K562 (cell line): ENCODE results near the gene CTCF. TPM values are rescaled to one million over a fixed set of nuclear protein-coding genes. Genes with fewer than 3 reads are reported as not detected.

ENCODE experiments used
- CBX2 ChIP-seq: fragments of 200-600 bp; sonication (generic); IDR thresholded peaks from one replicate; pipeline ENCODE4 v1.6.1; 2012; ENCODE audit warnings: mild to moderate bottlenecking, low read length, inconsistent platforms; ENCODE audit not compliant: insufficient read depth, poor library complexity, severe bottlenecking
- ELF1 ChIP-seq: fragments of 200-800 bp; sonication (Bioruptor generic); IDR thresholded peaks from 2 replicates; pipeline ENCODE4 v1.6.1; 2016; ENCODE audit warnings: missing genetic modification characterization, missing compliant biosample characterization
- ESRRA ChIP-seq: fragments of 450-650 bp; IDR thresholded peaks from 2 replicates; pipeline ENCODE4 v1.6.1; 2014; ENCODE audit warnings: low read depth, mild to moderate bottlenecking, moderate library complexity, borderline replicate concordance
- EWSR1 ChIP-seq: fragments of 450-650 bp; IDR thresholded peaks from 2 replicates; pipeline ENCODE4 v1.6.1; 2018; ENCODE audit warnings: borderline replicate concordance, mild to moderate bottlenecking, low read depth, moderate library complexity; ENCODE audit not compliant: partially characterized antibody
- GABPB1 ChIP-seq: sonication (generic); formaldehyde crosslinking; IDR thresholded peaks from 2 replicates; pipeline ENCODE4 v1.8.0; 2022; ENCODE audit warnings: mild to moderate bottlenecking, missing genetic modification reagents
- KAT2B ChIP-seq: IDR thresholded peaks from one replicate; pipeline ENCODE4 v1.6.1; 2012; ENCODE audit warnings: low read depth, mild to moderate bottlenecking, control low read depth, inconsistent platforms, low read length, moderate library complexity
- MECOM ChIP-seq: fragments of 250-450 bp; sonication (Bioruptor Pico); IDR thresholded peaks from 2 replicates; pipeline ENCODE4 v1.8.0; 2022; ENCODE audit warnings: inconsistent platforms
- SIN3A ChIP-seq, 2 experiments: fragments of 150-350 bp in 1 of 2; IDR thresholded peaks; 2 replicates each; pipeline ENCODE4 v1.6.1; 2011 to 2016; ENCODE audit warnings: borderline replicate concordance in 2 of 2, low read depth in 2 of 2, low read length in 2 of 2, mild to moderate bottlenecking in 2 of 2, moderate library complexity in 2 of 2; ENCODE audit not compliant: control insufficient read depth in 1 of 2
- TBP ChIP-seq: optimal IDR thresholded peaks from 2 replicates; pipeline ENCODE3; 2011; ENCODE audit warnings: low read depth, low read length, improper control_type of control experiment
- XRCC3 ChIP-seq: fragments of 450-650 bp; IDR thresholded peaks from 2 replicates; pipeline ENCODE4 v1.6.1; 2017; ENCODE audit warnings: mild to moderate bottlenecking, moderate library complexity
- ZNF23 ChIP-seq: fragments of 250-450 bp; sonication (Bioruptor Pico); IDR thresholded peaks from 2 replicates; pipeline ENCODE4 v1.4.0; 2020; ENCODE audit warnings: mild to moderate bottlenecking
- ZNF57 ChIP-seq: fragments of 450-650 bp; formaldehyde crosslinking; IDR thresholded peaks from 2 replicates; pipeline ENCODE4 v1.4.0; 2020; ENCODE audit warnings: mild to moderate bottlenecking, moderate library complexity
- ZNF644 ChIP-seq: fragments of 200-800 bp; sonication (Bioruptor generic); IDR thresholded peaks from 2 replicates; pipeline ENCODE4 v1.6.1; 2016; ENCODE audit warnings: low read depth, missing genetic modification characterization, missing compliant biosample characterization
- ZSCAN32 ChIP-seq: fragments of 450-650 bp; formaldehyde crosslinking; IDR thresholded peaks from 2 replicates; pipeline ENCODE4 v1.4.0; 2020; ENCODE audit warnings: mild to moderate bottlenecking, moderate library complexity
- polyA plus RNA-seq, 8 experiments: library from polyadenylated mRNA; depleted of rRNA in 4 of 8; stranded (reverse) in 5 of 8; unstranded in 3 of 8; fragments of >200 nt; fragmentation: Nextera tagmentation in 2 of 8; fragmentation: Illumina TruSeq in 1 of 8; extraction: Ambion mirVana in 2 of 8; extraction: Trizol in 1 of 8; gene quantifications; 2 replicates each; pipeline versions ENCODE4 v1.2.1 to v1.2.3, GENCODE V29; 2011 to 2014; ENCODE audit warnings: inconsistent platforms in 1 of 8, missing spikeins in 1 of 8
- total RNA-seq, 7 experiments: library from RNA; depleted of rRNA in 6 of 7; stranded (reverse); fragments of >200 nt in 6 of 7; fragmentation: Illumina TruSeq in 2 of 7; extraction: Trizol in 2 of 7; gene quantifications; 2 replicates each; pipeline versions ENCODE4 v1.2.1 to v1.2.3, GENCODE V29; 2011 to 2021; ENCODE audit warnings: low replicate concordance in 1 of 7
- TF ChIP-seq, protein P1 (sequence below): fragments of 250-450 bp; sonication (Bioruptor Pico); IDR thresholded peaks from 2 replicates; pipeline ENCODE4 v1.5.0; 2021; ENCODE audit warnings: mild to moderate bottlenecking, moderate library complexity
- TF ChIP-seq, protein P2 (sequence below): fragments of 450-650 bp; formaldehyde crosslinking; IDR thresholded peaks from 2 replicates; pipeline ENCODE4 v1.4.0; 2022; ENCODE audit warnings: mild to moderate bottlenecking, moderate library complexity
- TF ChIP-seq, protein P3 (sequence below): fragments of 250-450 bp; sonication (Bioruptor Pico); IDR thresholded peaks from 2 replicates; pipeline ENCODE4 v1.4.0; 2020; ENCODE audit warnings: mild to moderate bottlenecking, moderate library complexity, borderline replicate concordance
- TF ChIP-seq, protein P4 (sequence below): fragments of 250-450 bp; sonication (Bioruptor Pico); IDR thresholded peaks from 2 replicates; pipeline ENCODE4 v1.9.0; 2021; ENCODE audit warnings: mild to moderate bottlenecking
- TF ChIP-seq, protein P5 (sequence below): sonication (generic); formaldehyde crosslinking; IDR thresholded peaks from 2 replicates; pipeline ENCODE4 v1.5.0; 2020; ENCODE audit warnings: missing genetic modification reagents

The CTCF gene
- total and polyA plus RNA-seq, 9 of the 15 experiments (the other 6 are each of a cell fraction or from before 2014, with no cell fraction given): 7.8 to 49.2 (median 33.9) TPM

DNA sequence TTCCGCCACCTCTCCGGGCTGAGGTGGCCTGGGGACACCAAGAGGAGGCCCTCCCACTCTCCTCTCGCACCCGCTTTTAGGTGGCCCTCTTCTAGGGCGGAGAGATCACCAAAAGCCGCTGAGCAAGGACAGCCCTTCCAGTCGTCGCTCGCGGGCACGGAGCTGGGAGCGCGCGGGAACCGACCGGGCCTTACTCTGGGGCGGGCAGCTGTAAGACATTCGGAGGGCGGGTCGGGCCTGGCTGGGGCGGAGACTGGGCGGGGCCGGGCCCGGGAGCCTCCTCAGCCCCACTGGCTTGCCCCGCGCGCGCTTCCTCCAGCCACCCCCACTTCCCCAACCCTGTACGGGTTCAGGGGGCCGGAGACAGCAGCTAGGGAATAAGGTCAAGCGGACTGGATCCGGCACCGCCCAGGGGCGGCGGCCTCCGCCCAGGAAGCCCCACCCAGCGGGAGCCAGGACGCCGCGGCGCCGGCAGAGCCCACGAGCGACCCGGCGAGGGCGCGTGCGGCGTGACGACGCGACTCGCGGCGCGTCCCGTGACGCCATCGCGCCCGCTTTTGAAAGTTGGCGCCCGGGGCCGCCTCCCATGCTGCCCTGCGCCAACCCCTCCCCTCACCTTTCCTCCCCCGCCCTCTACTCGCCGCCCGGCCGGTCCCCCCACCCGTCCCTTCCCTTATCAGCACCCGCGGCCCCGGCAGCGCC is 351 bp upstream of the CTCF start (continued):
- TF ChIP-seq, protein P1, sequence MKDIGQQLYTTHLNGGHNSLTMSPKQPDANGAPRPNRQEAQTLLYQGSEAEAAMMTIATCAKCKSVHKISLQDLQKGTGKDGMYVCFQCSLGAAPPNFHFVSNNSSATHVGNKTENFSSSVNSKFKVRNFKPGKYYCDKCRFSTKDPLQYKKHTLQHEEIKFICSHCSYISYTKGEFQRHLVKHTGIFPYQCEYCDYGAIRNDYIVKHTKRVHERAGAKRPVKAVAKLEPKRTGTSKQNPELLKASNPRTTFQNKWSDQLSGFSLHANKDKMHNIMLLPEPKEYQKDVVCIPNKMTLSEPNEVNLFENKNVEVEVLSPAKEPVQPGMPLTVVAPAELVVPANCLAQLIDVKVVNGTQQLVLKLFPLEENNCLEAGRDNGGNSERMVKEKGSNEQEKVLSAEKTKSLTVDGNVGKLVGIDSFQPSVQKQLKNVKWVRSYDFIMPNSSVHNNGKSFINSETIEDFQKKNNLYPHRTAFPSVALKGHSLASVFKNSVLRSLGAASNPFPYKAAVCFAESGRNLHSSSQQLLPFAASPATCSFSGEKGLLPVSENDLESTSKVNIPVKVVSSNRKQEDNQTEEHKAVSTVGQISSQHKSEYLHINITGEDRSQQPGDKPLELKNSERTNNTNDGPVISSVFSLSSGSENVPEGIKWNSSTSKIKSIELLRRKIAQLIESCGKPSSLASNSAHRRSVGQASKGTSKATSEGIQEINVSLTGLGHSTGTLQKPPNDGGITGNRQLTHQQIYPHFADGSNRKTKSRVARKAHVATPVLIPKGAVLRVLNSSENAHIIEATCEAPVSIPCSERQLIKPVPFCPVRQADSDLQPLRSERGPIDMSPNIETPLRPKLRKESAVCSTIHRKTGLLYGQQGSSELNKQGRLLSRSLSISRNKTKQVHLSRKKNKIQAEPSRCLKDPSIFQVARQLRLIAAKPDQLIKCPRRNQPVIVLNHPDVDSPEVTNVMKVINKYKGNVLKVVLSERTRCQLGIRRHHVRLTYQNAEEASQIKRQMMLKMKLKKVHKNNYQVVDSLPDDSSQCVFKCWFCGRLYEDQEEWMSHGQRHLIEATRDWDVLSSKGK (CRISPR knock-in tag): no peak
- TF ChIP-seq CBX2 (no peak), ZSCAN32 (CRISPR knock-in tag) (no peak), MECOM (no peak), ZNF23 (CRISPR knock-in tag) (no peak), TBP (peak; percentile 77), ZNF644 (tag) (no peak), ELF1 (peak; percentile 82), XRCC3 (no peak), ESRRA (peak; percentile 83), ZNF57 (CRISPR knock-in tag) (no peak), EWSR1 (no peak), KAT2B (no peak), GABPB1 (CRISPR knock-in tag) (peak; percentile 59; the same call in 1 of the 2 replicates), SIN3A (IDR thresholded peaks at IDR 0.05; ENCODE audit: borderline replicate concordance in 2 of 2, control insufficient read depth in 1 of 2, low read depth in 2 of 2, low read length in 2 of 2) (peak in 1 of 2 experiments; percentile 75; a peak in 2 of 4 replicates)
- TF ChIP-seq, protein P2, sequence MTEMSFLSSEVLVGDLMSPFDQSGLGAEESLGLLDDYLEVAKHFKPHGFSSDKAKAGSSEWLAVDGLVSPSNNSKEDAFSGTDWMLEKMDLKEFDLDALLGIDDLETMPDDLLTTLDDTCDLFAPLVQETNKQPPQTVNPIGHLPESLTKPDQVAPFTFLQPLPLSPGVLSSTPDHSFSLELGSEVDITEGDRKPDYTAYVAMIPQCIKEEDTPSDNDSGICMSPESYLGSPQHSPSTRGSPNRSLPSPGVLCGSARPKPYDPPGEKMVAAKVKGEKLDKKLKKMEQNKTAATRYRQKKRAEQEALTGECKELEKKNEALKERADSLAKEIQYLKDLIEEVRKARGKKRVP: no peak
- TF ChIP-seq, protein P3, sequence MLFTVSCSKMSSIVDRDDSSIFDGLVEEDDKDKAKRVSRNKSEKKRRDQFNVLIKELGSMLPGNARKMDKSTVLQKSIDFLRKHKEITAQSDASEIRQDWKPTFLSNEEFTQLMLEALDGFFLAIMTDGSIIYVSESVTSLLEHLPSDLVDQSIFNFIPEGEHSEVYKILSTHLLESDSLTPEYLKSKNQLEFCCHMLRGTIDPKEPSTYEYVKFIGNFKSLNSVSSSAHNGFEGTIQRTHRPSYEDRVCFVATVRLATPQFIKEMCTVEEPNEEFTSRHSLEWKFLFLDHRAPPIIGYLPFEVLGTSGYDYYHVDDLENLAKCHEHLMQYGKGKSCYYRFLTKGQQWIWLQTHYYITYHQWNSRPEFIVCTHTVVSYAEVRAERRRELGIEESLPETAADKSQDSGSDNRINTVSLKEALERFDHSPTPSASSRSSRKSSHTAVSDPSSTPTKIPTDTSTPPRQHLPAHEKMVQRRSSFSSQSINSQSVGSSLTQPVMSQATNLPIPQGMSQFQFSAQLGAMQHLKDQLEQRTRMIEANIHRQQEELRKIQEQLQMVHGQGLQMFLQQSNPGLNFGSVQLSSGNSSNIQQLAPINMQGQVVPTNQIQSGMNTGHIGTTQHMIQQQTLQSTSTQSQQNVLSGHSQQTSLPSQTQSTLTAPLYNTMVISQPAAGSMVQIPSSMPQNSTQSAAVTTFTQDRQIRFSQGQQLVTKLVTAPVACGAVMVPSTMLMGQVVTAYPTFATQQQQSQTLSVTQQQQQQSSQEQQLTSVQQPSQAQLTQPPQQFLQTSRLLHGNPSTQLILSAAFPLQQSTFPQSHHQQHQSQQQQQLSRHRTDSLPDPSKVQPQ (CRISPR knock-in tag): no peak
- TF ChIP-seq, protein P4, sequence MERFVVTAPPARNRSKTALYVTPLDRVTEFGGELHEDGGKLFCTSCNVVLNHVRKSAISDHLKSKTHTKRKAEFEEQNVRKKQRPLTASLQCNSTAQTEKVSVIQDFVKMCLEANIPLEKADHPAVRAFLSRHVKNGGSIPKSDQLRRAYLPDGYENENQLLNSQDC (CRISPR knock-in tag): no peak
- TF ChIP-seq, protein P5, sequence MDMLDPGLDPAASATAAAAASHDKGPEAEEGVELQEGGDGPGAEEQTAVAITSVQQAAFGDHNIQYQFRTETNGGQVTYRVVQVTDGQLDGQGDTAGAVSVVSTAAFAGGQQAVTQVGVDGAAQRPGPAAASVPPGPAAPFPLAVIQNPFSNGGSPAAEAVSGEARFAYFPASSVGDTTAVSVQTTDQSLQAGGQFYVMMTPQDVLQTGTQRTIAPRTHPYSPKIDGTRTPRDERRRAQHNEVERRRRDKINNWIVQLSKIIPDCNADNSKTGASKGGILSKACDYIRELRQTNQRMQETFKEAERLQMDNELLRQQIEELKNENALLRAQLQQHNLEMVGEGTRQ (CRISPR knock-in tag): no peak
